Endothelial cell (in vitro differentiated cells): Measurements from ENCODE around the gene ANKRD33B. TPM values are rescaled to one million over a fixed set of nuclear protein-coding genes. Genes with fewer than 3 reads are reported as not detected.

ENCODE experiments used
- DNase-seq: peaks from one replicate; pipeline ENCODE4 v3.0.0; 2021; ENCODE audit warnings: low spot score
- H3K27ac Mint-ChIP-seq: one replicate; pipeline ENCODE4 v1.8.0; 2021; ENCODE audit warnings: mixed read lengths, inconsistent platforms; ENCODE audit not compliant: unreplicated experiment
- H3K27me3 Mint-ChIP-seq: one replicate; pipeline ENCODE4 v1.8.0; 2021; ENCODE audit warnings: mild to moderate bottlenecking, moderate library complexity, mixed read lengths, inconsistent platforms; ENCODE audit not compliant: unreplicated experiment
- H3K36me3 Mint-ChIP-seq: one replicate; pipeline ENCODE4 v1.8.0; 2021; ENCODE audit warnings: mild to moderate bottlenecking, low read depth, mixed read lengths, inconsistent platforms; ENCODE audit not compliant: unreplicated experiment
- H3K4me1 Mint-ChIP-seq: one replicate; pipeline ENCODE4 v1.8.0; 2021; ENCODE audit warnings: mild to moderate bottlenecking, mixed read lengths, inconsistent platforms; ENCODE audit not compliant: unreplicated experiment
- H3K4me3 Mint-ChIP-seq: one replicate; pipeline ENCODE4 v1.8.0; 2021; ENCODE audit warnings: mild to moderate bottlenecking, mixed read lengths, inconsistent platforms; ENCODE audit not compliant: unreplicated experiment
- H3K9me3 Mint-ChIP-seq: one replicate; pipeline ENCODE4 v1.8.0; 2021; ENCODE audit warnings: mixed read lengths, inconsistent platforms; ENCODE audit not compliant: unreplicated experiment
- CTCF ChIP-seq: fragments of 200-600 bp; sonication (generic); IDR thresholded peaks from one replicate; pipeline ENCODE4 v1.5.0; 2021; ENCODE audit warnings: antibody characterized with exemption; ENCODE audit not compliant: unreplicated experiment
- total RNA-seq: library from RNA; stranded (reverse); fragmentation: NEBNext Ultra II Directional; extraction: Animal tissue kit (Norgen Biotek cat#: 25700); gene quantifications from one replicate; pipeline ENCODE4 v1.2.1, GENCODE V29; 2021; ENCODE audit not compliant: unreplicated experiment

ANKRD33B gene
- total RNA-seq, 1 donor from 2014 or later, result 7.0 TPM

GRCh38 chr5:10686890-10687289 lies 123.0 kb downstream of the ANKRD33B start:
- H3K4me1 Mint-ChIP-seq, result peaks cover 10% of the 10 kb centered on the region
- peaks cover 7% of the 10 kb centered on the region for H3K27me3 Mint-ChIP-seq
- H3K9me3 Mint-ChIP-seq, result no peaks in the 10 kb centered on the region
- H3K4me3 Mint-ChIP-seq, result peak overlapping the region; percentile 70
- TF ChIP-seq CTCF, result no peak
- H3K36me3 Mint-ChIP-seq, result peaks cover 53% of the 10 kb centered on the region
- DNase-seq, result no peak
- H3K27ac Mint-ChIP-seq, result no peak overlapping the region

GRCh38 chr5:10688651-10689171 lies 124.8 kb downstream of the ANKRD33B start:
- H3K27me3 Mint-ChIP-seq, result peaks cover 7% of the 10 kb centered on the region
- DNase-seq, result no peak
- no peaks in the 10 kb centered on the region for H3K9me3 Mint-ChIP-seq
- H3K4me1 Mint-ChIP-seq, result peaks cover 4% of the 10 kb centered on the region
- TF ChIP-seq CTCF, result no peak
- no peak overlapping the region for H3K27ac Mint-ChIP-seq
- peaks cover 39% of the 10 kb centered on the region for H3K36me3 Mint-ChIP-seq
- no peak overlapping the region for H3K4me3 Mint-ChIP-seq

GRCh38 chr5:10689391-10690081 lies 125.7 kb downstream of the ANKRD33B start:
- H3K27ac Mint-ChIP-seq, result no peak overlapping the region
- peaks cover 7% of the 10 kb centered on the region for H3K27me3 Mint-ChIP-seq
- H3K9me3 Mint-ChIP-seq, result no peaks in the 10 kb centered on the region
- no peak overlapping the region for H3K4me3 Mint-ChIP-seq
- H3K36me3 Mint-ChIP-seq, result peaks cover 38% of the 10 kb centered on the region
- DNase-seq, result peak; percentile 56
- peaks cover 4% of the 10 kb centered on the region for H3K4me1 Mint-ChIP-seq
- TF ChIP-seq CTCF, result peak; percentile 57

GRCh38 chr5:10690460-10691440 lies 126.9 kb downstream of the ANKRD33B start:
- Mint-ChIP-seq H3K4me3 (no peak overlapping the region), H3K9me3 (no peaks in the 10 kb centered on the region)

More at GRCh38 chr5:10690460-10691440, 126.9 kb downstream of the ANKRD33B start:
- peaks cover 5% of the 10 kb centered on the region for H3K27me3 Mint-ChIP-seq
- DNase-seq, result no peak
- TF ChIP-seq CTCF, result no peak
- H3K27ac Mint-ChIP-seq, result no peak overlapping the region
- peaks cover 13% of the 10 kb centered on the region for H3K4me1 Mint-ChIP-seq
- H3K36me3 Mint-ChIP-seq, result peaks cover 29% of the 10 kb centered on the region
